K562 (cell line): ENCODE measurements around the gene PKDREJ. TPM values are rescaled to one million over a fixed set of nuclear protein-coding genes. Genes with fewer than 3 reads are reported as not detected.

ENCODE experiments used
- ATF7 ChIP-seq: fragments of 450-650 bp; IDR thresholded peaks from 2 replicates; pipeline ENCODE4 v1.7.1; 2014; ENCODE audit warnings: mild to moderate bottlenecking, moderate library complexity
- CHD1 ChIP-seq: fragments of 200-600 bp; sonication (generic); IDR thresholded peaks from one replicate; pipeline ENCODE4 v1.6.1; 2012; ENCODE audit warnings: mild to moderate bottlenecking, moderate library complexity, low read length, inconsistent platforms
- CXXC5 ChIP-seq: fragments of 250-450 bp; sonication (Bioruptor Pico); IDR thresholded peaks from 2 replicates; pipeline ENCODE4 v1.8.0; 2022; ENCODE audit warnings: inconsistent platforms, mild to moderate bottlenecking, moderate library complexity
- FOXM1 ChIP-seq, 2 experiments: fragments of 450-650 bp in 1 of 2; sonication (generic) in 1 of 2; formaldehyde crosslinking in 1 of 2; IDR thresholded peaks; 2 replicates each; pipeline versions ENCODE4 v1.6.1 to v1.9.0; 2017 to 2022; ENCODE audit warnings: low read depth in 2 of 2, mild to moderate bottlenecking in 2 of 2, missing genetic modification reagents in 1 of 2, moderate library complexity in 1 of 2
- HNRNPL ChIP-seq: fragments of 200-400 bp; formaldehyde crosslinking; IDR thresholded peaks from 2 replicates; pipeline ENCODE4 v1.6.1; 2017; ENCODE audit warnings: low read depth, mild to moderate bottlenecking, low read length
- HNRNPLL ChIP-seq: fragments of 200-400 bp; formaldehyde crosslinking; IDR thresholded peaks from 2 replicates; pipeline ENCODE4 v1.6.1; 2017; ENCODE audit warnings: low read length, low read depth, mild to moderate bottlenecking; ENCODE audit not compliant: poor library complexity, severe bottlenecking
- MEIS2 ChIP-seq: fragments of 450-650 bp; IDR thresholded peaks from 2 replicates; pipeline ENCODE4 v1.6.1; 2014; ENCODE audit warnings: mild to moderate bottlenecking; ENCODE audit not compliant: partially characterized antibody
- NFIC ChIP-seq: fragments of 450-650 bp; IDR thresholded peaks from 2 replicates; pipeline ENCODE4 v1.6.1; 2017; ENCODE audit warnings: mild to moderate bottlenecking, inconsistent platforms
- NONO ChIP-seq, 2 experiments: fragments of 200-400 bp in 1 of 2; fragments of 450-650 bp in 1 of 2; formaldehyde crosslinking in 1 of 2; IDR thresholded peaks; 2 replicates each; pipeline ENCODE4 v1.6.1; 2017; ENCODE audit warnings: low read depth in 2 of 2, mild to moderate bottlenecking in 2 of 2, moderate library complexity in 2 of 2, low read length in 1 of 2
- RBFOX2 ChIP-seq: fragments of 200-400 bp; formaldehyde crosslinking; IDR thresholded peaks from 2 replicates; pipeline ENCODE4 v1.6.1; 2017; ENCODE audit warnings: low read depth, mild to moderate bottlenecking, low read length, moderate library complexity
- ZBTB8A ChIP-seq: fragments of 450-650 bp; IDR thresholded peaks from 2 replicates; pipeline ENCODE4 v1.6.1; 2018; ENCODE audit warnings: mild to moderate bottlenecking, moderate library complexity; ENCODE audit not compliant: partially characterized antibody
- polyA plus RNA-seq, 8 experiments: library from polyadenylated mRNA; depleted of rRNA in 4 of 8; stranded (reverse) in 5 of 8; unstranded in 3 of 8; fragments of >200 nt; fragmentation: Nextera tagmentation in 2 of 8; fragmentation: Illumina TruSeq in 1 of 8; extraction: Ambion mirVana in 2 of 8; extraction: Trizol in 1 of 8; gene quantifications; 2 replicates each; pipeline versions ENCODE4 v1.2.1 to v1.2.3, GENCODE V29; 2011 to 2014; ENCODE audit warnings: inconsistent platforms in 1 of 8, missing spikeins in 1 of 8
- total RNA-seq, 7 experiments: library from RNA; depleted of rRNA in 6 of 7; stranded (reverse); fragments of >200 nt in 6 of 7; fragmentation: Illumina TruSeq in 2 of 7; extraction: Trizol in 2 of 7; gene quantifications; 2 replicates each; pipeline versions ENCODE4 v1.2.1 to v1.2.3, GENCODE V29; 2011 to 2021; ENCODE audit warnings: low replicate concordance in 1 of 7
- TF ChIP-seq, protein P1 (sequence below): fragments of 450-650 bp; IDR thresholded peaks from 2 replicates; pipeline ENCODE4 v1.6.1; 2016; ENCODE audit warnings: mild to moderate bottlenecking, moderate library complexity
- TF ChIP-seq, protein P2 (sequence below), 2 experiments: IDR thresholded peaks; 2 replicates each; pipeline ENCODE4 v1.6.1; 2012; ENCODE audit warnings: improper control_type of control experiment in 2 of 2, low read depth in 2 of 2, low read length in 2 of 2, borderline replicate concordance in 1 of 2

PKDREJ gene
- total and polyA plus RNA-seq, 9 of the 15 experiments (the other 6 are each of a cell fraction or from before 2014, with no cell fraction given): 0.03 TPM; not detected in 8

DNA sequence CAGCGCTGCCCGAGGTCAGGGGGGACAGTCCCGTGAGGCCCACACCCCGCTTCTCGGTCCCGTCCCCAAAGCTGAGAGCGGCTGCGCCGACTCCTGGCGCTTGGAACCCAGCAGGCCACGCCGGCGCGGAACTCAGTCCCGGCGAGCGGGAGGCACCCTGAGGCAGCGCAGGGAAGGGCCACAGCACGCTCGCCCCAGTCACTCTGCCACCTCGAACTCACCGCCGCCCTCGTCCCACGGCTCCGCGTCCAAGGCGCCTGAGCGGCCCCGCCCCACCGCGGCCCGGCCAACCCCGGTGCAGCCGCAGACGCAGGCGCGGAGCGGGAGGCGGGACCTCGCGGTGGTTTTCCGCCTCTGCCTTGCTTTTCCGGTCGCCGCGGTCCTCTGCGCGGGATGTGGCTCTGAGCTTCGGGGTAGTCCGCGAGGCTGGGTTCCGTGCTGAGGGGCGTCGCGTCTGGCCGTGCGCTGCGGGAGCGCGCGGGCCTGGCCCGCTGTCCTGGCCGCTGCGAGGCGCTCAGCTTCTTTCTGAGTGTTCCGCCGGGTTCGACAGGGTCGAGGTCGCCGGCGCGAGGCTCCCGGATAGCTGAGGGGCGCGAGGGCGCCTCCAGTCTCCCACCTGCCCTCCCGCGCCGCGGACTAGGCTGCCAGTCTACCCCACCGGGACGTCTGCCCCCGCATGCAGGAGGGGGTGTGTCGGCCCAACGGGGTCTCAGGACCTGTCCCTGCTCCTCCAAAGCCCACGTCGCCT, 12.9 kb downstream of the PKDREJ start, which contains the start of gene CDPF1 (continued):
- TF ChIP-seq MEIS2 (peak; percentile 59), NONO (IDR thresholded peaks at IDR 0.05; ENCODE audit: low read depth in 2 of 2, low read length in 1 of 2) (peak in 1 of 2 experiments; percentile 47; a peak in 1 of 4 replicates), CXXC5 (CRISPR knock-in tag) (peak; percentile 85), HNRNPLL (peak; percentile 40), RBFOX2 (peak; percentile 95), HNRNPL (0 out of 2 replicates have a peak, but pooled peaks have one; percentile 44), CHD1 (peak; percentile 49), ATF7 (peak; percentile 43; the same call in 1 of the 2 replicates), NFIC (no peak), ZBTB8A (no peak), FOXM1 (IDR thresholded peaks at IDR 0.05; ENCODE audit: low read depth) (no peak), FOXM1 (CRISPR knock-in tag; IDR thresholded peaks at IDR 0.05; ENCODE audit: low read depth) (peak; percentile 75)
- TF ChIP-seq, protein P1, sequence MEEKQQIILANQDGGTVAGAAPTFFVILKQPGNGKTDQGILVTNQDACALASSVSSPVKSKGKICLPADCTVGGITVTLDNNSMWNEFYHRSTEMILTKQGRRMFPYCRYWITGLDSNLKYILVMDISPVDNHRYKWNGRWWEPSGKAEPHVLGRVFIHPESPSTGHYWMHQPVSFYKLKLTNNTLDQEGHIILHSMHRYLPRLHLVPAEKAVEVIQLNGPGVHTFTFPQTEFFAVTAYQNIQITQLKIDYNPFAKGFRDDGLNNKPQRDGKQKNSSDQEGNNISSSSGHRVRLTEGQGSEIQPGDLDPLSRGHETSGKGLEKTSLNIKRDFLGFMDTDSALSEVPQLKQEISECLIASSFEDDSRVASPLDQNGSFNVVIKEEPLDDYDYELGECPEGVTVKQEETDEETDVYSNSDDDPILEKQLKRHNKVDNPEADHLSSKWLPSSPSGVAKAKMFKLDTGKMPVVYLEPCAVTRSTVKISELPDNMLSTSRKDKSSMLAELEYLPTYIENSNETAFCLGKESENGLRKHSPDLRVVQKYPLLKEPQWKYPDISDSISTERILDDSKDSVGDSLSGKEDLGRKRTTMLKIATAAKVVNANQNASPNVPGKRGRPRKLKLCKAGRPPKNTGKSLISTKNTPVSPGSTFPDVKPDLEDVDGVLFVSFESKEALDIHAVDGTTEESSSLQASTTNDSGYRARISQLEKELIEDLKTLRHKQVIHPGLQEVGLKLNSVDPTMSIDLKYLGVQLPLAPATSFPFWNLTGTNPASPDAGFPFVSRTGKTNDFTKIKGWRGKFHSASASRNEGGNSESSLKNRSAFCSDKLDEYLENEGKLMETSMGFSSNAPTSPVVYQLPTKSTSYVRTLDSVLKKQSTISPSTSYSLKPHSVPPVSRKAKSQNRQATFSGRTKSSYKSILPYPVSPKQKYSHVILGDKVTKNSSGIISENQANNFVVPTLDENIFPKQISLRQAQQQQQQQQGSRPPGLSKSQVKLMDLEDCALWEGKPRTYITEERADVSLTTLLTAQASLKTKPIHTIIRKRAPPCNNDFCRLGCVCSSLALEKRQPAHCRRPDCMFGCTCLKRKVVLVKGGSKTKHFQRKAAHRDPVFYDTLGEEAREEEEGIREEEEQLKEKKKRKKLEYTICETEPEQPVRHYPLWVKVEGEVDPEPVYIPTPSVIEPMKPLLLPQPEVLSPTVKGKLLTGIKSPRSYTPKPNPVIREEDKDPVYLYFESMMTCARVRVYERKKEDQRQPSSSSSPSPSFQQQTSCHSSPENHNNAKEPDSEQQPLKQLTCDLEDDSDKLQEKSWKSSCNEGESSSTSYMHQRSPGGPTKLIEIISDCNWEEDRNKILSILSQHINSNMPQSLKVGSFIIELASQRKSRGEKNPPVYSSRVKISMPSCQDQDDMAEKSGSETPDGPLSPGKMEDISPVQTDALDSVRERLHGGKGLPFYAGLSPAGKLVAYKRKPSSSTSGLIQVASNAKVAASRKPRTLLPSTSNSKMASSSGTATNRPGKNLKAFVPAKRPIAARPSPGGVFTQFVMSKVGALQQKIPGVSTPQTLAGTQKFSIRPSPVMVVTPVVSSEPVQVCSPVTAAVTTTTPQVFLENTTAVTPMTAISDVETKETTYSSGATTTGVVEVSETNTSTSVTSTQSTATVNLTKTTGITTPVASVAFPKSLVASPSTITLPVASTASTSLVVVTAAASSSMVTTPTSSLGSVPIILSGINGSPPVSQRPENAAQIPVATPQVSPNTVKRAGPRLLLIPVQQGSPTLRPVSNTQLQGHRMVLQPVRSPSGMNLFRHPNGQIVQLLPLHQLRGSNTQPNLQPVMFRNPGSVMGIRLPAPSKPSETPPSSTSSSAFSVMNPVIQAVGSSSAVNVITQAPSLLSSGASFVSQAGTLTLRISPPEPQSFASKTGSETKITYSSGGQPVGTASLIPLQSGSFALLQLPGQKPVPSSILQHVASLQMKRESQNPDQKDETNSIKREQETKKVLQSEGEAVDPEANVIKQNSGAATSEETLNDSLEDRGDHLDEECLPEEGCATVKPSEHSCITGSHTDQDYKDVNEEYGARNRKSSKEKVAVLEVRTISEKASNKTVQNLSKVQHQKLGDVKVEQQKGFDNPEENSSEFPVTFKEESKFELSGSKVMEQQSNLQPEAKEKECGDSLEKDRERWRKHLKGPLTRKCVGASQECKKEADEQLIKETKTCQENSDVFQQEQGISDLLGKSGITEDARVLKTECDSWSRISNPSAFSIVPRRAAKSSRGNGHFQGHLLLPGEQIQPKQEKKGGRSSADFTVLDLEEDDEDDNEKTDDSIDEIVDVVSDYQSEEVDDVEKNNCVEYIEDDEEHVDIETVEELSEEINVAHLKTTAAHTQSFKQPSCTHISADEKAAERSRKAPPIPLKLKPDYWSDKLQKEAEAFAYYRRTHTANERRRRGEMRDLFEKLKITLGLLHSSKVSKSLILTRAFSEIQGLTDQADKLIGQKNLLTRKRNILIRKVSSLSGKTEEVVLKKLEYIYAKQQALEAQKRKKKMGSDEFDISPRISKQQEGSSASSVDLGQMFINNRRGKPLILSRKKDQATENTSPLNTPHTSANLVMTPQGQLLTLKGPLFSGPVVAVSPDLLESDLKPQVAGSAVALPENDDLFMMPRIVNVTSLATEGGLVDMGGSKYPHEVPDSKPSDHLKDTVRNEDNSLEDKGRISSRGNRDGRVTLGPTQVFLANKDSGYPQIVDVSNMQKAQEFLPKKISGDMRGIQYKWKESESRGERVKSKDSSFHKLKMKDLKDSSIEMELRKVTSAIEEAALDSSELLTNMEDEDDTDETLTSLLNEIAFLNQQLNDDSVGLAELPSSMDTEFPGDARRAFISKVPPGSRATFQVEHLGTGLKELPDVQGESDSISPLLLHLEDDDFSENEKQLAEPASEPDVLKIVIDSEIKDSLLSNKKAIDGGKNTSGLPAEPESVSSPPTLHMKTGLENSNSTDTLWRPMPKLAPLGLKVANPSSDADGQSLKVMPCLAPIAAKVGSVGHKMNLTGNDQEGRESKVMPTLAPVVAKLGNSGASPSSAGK: peak; percentile 85
- TF ChIP-seq, protein P2, sequence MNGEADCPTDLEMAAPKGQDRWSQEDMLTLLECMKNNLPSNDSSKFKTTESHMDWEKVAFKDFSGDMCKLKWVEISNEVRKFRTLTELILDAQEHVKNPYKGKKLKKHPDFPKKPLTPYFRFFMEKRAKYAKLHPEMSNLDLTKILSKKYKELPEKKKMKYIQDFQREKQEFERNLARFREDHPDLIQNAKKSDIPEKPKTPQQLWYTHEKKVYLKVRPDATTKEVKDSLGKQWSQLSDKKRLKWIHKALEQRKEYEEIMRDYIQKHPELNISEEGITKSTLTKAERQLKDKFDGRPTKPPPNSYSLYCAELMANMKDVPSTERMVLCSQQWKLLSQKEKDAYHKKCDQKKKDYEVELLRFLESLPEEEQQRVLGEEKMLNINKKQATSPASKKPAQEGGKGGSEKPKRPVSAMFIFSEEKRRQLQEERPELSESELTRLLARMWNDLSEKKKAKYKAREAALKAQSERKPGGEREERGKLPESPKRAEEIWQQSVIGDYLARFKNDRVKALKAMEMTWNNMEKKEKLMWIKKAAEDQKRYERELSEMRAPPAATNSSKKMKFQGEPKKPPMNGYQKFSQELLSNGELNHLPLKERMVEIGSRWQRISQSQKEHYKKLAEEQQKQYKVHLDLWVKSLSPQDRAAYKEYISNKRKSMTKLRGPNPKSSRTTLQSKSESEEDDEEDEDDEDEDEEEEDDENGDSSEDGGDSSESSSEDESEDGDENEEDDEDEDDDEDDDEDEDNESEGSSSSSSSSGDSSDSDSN (IDR thresholded peaks at IDR 0.05; ENCODE audit: borderline replicate concordance in 1 of 2, low read depth in 2 of 2, low read length in 2 of 2): peak in 1 of 2 experiments; percentile 61; a peak in 2 of 4 replicates
